Measurements from ENCODE around the gene OSBPL2. TPM values are rescaled to one million over a fixed set of nuclear protein-coding genes. Genes with fewer than 3 reads are reported as not detected.

The OSBPL2 gene
- polyA plus RNA-seq, 4 donors, result 26.7 to 41.5 (median 34.8) TPM

DNA sequence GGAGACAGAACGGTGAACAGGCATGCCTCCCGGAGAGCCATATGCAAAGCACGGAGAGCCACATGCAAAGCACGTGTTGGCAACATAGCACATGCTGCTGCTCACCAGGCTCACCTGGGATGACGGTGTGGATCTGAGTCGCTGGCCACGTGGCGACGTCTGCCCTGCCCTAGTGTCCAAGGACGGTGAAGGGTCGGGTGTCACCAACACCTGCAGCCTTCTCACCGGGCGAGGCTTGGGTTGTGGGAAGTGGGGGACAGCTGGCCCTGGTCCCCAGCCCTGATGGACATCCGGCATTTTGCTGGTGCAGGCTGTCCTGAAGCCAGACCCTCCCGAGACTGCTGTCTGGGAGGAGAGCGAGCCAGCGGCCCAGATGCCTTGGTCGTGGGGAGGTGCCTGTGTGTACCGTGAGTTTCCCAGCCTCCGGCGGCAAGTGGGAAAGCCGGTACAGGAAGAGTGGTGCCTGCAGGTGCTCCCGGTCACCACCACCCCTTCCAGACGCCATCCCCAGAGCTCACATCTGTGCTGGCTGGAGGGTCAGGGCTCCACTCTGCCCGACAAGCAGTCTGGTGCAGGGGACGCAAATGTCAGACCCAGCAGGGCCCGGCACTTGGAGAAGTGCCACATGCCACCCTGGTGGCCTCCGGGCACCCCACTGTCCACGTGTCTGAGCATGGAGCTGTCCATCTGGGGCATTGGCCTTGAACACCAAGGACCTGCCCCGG, 58.6 kb downstream of the OSBPL2 start:
- no peak for DNase-seq (ENCODE audit: low read depth in 4 of 4, low spot score in 2 of 4)

DNA sequence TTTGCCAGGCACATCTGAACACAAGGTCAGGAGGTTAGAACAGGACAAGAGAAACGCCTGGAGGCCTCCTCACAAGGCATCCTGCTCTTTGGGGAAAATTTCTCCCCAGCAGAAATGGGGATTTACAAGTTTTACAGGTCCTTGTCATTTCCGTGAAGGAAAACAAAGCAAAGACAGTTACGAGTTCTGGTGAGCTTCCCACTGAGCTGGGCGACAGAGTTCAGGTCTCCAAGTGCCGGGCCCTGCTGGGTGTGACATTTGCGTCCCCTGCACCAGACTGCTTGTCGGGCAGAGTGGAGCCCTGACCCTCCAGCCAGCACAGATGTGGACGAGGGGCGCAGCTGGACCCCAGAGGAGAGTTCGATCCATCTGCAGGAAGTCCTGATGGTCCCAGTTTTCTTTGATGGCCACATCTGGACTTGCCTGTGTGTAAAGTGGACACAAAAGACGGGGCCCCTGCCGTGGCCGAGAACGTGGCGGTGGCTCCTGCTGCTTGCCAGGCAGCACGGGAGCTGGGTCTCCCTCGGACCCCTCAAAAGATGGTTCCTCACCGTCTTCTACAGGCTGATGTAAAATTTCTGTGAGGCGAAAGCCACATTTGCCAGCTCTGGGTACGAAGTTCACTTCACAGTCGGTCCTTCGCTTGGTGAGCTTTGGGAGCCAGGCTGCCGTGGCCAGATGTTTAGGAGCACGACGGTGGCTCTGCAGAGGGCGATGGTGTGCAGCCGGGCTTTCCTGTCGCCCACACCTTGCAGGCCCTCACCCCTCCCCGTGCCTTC, 59.3 kb downstream of the OSBPL2 start:
- DNase-seq (ENCODE audit: low read depth in 4 of 4, low spot score in 2 of 4), result no peak

DNA sequence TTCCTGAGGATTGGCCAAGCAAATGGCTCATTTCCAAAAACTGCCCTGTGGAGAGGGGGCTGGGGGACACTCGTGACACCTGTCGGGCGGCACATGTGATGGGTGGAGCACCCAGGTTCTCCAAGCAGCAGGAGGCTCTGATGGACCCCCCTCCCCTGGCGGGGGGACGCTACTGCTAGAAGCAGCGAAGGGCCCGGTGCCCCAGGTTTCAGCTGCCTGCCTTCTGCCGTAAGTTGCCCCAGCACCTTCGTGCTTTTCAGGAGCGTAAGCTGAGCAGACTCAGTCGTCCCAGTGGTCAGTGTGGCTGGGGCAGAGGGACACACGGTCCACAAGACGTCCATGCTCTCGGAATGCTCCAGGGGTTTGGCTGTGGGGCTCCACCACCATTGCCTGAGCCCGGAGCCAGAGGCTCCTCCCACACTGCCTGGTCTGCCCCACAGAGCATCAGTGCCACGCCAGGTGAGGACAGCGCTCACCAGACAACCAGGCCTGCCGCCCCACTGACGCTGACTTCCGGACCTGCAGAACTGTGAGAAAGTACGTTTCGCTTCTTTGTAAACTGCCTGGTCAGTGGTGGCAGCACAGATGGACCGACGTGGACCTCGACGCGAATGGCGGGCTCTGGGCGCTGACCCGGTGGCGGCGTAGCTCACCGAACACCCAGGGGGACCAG, 60.4 kb downstream of the OSBPL2 start:
- DNase-seq (ENCODE audit: low read depth in 4 of 4, low spot score in 2 of 4), result no peak

DNA sequence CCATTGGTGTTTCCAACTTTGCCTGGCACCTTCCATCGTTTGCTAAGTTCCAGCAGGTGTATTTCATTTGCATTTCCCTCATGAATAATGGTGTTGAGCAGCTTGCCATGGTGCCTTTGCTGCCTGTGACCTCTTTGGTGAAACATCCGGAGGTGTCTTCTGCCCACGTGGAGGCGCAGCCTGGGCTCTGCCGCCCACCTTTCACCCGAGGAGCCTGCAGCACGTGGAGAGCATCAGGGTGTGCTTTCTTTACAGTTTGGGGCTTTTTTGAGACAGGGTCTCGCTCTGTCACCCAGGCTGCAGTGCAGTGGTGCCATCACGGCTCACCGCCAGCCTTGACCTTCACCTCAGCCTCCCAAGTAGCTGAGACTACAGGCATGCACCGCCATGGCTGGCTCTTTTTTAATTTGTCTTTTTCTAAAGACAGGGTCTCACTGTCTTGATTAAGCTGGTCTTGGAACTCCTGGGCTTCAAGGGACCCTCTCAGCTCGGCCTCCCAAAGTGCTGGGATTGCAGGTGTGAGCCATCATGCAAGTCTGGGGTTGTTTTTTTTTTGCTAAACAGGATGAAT, 61.4 kb downstream of the OSBPL2 start:
- no peak for DNase-seq (ENCODE audit: low read depth in 4 of 4, low spot score in 2 of 4)

DNA sequence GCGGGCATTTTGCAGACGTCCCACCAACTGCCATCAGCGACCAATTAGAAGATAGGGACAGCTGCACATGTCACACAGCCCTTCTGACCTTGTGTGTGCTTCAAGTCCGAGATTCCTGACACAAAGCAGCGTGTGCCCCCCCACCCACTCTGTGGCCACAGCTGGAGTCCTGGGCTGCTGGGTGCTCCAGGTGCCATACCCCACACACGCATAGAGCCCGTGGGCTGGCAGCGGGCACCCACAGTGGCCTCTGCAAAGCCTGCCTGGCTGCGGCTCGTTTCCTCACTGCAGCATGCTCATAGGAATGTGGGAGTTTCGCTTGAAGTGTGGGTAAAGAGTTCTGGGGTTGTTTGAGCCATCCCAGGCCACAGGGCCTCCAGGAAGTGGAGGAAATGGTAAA, 62.0 kb downstream of the OSBPL2 start:
- no peak for DNase-seq (ENCODE audit: low read depth in 4 of 4, low spot score in 2 of 4)

DNA sequence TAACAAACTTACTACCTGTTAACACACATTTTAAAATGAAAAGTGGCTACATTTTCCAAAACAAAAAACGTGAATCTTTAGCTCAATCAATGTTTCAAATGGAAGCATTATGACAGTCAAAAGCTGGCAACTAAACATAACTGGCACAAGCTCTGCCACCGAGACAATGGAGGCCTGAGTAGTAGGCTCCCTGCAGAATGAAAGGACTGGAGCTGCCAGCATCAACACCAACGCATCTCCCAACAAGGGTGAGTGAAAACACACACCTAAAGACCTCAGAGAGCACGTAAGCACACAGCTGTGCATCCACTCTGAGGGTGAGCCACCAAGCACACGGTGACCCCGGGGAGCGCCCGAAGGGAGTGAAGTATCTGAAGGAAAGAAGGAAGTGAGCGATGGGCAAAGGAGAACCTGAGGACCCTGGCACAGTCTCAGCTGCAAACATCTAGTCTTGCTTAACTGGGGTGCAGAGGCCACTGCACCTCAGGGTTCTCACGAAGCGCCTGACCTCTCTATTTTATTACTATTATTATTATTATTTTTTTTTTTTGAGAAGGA, 62.9 kb downstream of the OSBPL2 start:
- DNase-seq (ENCODE audit: low read depth in 4 of 4, low spot score in 2 of 4), result no peak

DNA sequence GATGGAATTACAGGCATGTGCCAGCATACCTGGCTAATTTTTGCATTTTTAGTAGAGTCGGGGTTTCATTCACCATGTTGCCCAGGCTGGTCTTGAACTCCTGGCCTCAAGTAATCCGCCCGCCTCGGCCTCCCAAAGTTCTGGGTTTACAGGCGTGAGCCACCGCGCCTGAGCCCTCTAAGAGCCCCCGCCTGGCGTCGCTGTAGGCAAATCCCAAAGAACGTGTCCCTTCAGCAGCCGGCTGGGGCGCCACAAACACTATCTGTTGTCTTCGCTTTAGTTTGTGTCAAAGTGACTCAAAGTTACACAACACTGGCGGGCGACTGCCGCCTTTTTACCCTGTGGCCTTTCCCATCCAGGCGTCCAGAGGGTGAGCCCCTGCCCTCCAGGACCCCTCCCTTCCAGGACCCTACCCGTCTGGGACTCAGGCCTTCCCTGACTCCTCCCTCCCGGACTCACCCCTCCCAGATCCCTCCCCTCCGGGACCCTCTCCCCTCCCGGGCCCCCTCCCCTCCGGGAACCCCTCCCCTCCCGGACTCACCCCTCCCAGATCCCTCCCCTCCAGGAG, 63.5 kb downstream of the OSBPL2 start:
- peak; percentile 67 to 85 (median 73) for DNase-seq (ENCODE audit: low read depth in 4 of 4, low spot score in 2 of 4)

DNA sequence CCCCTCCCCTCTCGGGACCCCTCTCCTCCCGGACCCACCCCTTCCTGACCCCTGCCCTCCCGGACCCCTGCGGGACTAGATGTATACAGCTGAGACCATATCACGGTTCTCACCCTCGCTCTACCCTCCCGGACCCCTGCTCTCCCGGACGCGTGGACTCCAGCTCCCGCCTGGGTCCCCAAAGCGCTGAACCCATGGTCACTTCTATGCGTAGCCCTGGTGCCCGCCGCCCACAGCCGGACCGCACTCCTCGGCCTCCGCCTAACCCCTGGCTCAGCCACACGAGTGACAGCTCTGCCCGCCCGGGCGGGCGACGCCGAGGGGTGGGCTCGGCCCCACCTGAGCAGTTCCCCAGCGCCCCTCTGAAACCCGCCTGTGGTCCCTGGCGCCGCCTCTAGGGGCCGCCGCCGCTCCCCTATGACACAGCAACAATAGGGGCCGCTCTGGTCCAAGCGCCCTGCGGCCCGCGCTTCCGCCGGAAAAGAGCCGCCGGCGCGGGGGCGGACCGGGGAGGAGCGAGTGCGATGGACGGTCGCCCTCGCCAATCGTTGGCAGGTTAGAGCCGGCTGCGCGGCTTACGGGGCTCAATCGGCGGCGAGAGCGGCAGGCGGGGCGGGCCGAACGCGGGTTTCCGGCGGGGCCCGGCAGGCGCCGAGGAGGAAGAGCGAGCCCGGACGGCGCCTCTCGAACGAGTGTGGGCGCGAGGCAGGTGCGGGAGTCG, 64.2 kb downstream of the OSBPL2 start, which contains the start of gene ADRM1:
Gene ADRM1 (plus strand): TSS at position 657 of the 721 bp plus-strand sequence. CDS start 572 bp downstream, outside the sequence.
- DNase-seq (ENCODE audit: low read depth in 4 of 4, low spot score in 2 of 4), result peak; percentile 81 to 95 (median 90)

DNA sequence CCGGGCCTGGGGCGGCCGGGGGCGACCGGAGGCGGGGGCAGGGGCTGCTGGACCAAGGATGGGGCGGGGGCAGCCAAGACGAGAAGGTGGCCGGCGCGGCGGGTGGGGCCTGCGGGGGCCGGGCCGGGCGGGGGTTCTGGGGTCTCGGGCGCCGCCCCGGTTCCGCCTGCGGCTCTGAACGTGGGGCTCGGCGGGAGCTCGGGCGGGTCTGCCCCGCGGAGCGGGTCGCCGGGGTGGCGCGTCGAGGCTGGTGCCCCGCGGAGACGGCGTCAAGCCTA, 64.7 kb downstream of the OSBPL2 start:
- DNase-seq (ENCODE audit: low read depth in 4 of 4, low spot score in 2 of 4), result no peak

DNA sequence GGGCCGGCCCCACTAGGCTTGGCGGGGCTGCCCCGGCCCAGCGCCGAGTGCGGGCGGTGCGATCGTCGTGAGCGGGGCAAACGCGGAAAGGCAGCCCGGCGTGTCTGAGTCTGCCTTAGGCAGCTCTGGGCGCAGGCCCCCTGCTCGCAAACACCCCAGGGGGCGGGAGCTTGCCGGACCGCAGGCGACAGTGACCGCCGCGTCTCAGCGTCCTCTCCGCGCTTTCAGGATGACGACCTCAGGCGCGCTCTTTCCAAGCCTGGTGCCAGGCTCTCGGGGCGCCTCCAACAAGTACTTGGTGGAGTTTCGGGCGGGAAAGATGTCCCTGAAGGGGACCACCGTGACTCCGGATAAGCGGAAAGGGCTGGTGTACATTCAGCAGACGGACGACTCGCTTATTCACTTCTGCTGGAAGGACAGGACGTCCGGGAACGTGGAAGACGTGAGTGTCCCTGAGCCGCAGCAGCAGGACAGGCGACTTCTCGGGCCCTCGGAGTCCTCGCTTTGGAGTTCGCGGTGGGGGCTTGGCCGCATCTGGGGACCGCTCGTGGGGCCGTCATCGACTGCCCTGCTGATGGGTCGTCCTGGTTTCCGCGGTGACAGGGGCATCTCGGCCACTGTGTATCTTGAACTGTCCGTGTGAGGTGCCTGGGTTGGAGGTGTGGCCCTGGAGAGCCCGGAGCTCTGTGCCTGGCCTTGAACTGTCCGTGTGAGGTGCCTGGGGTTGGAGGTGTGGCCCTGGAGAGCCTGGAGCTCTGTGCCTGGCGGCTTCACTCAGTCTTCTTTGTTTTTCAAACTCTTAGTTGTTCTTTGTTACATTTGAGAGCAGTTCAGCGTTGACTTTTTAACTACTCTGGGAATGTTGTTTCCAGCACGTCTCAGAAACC, 65.3 kb downstream of the OSBPL2 start:
- DNase-seq (ENCODE audit: low read depth in 4 of 4, low spot score in 2 of 4), result no peak

DNA sequence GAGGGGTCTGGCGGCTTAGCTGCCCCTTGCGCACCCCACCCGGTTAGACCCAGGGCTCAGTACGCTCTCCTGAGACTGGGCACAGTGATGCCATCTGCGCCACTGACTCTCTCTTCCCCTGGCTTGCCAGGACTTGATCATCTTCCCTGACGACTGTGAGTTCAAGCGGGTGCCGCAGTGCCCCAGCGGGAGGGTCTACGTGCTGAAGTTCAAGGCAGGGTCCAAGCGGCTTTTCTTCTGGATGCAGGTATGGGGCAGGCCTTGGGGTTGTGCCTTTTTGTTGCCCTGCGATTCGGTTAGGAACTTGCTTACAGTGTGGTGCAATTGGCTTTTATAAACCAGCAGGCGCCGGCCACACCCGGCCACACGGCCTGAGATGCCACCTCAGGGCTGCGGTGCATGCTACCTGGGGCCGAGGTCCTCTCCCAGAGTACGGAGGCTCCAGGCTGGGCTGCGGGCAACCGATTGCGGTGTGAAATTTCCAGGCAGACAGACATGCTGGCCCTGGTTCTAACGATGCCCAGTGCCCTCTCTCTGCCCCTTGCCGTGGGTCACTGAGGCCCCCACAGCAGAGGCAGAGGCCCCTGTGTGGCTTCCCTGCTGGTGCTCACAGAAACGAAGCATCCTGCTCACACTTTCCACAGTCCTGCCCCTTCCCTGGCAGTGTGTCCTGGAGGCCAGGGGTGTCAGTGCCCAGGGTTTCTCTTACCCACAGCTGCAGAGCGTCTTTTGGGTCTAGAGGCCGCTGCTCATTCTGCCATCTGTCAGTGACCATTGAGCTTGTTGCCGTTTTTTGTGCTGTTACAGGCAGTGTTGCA, 66.2 kb downstream of the OSBPL2 start:
- no peak for DNase-seq (ENCODE audit: low read depth in 4 of 4, low spot score in 2 of 4)

DNA sequence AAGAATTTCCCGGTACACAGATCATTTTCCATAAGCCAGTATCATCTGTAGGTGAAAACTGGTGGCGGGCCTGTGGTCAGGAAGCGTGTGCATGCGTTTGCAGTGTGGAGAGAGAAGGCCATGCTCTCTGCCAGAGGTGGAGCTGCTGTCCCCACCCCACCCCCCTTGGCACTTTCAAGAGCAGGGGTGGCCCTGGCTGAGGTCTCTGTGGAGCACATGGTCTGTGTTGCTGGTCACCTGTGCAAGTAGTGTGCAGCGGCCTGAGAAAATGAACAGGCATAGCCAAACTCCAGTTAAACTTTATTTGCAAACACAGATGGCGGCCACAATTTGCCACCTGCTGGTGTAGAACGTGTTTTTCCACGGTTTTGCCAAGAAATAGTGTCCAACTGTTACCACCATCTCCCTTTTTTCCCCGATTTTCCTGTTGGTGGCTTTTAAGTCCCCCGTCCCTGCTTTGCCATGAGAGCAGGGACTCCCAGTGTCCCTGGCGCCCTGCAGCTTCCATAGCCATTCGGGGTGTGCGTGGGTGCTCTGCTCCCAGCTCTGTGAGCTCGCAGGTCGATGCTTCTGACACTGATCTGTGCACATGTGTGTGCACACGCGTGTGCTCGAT, 66.9 kb downstream of the OSBPL2 start:
- DNase-seq (ENCODE audit: low read depth in 4 of 4, low spot score in 2 of 4), result no peak

DNA sequence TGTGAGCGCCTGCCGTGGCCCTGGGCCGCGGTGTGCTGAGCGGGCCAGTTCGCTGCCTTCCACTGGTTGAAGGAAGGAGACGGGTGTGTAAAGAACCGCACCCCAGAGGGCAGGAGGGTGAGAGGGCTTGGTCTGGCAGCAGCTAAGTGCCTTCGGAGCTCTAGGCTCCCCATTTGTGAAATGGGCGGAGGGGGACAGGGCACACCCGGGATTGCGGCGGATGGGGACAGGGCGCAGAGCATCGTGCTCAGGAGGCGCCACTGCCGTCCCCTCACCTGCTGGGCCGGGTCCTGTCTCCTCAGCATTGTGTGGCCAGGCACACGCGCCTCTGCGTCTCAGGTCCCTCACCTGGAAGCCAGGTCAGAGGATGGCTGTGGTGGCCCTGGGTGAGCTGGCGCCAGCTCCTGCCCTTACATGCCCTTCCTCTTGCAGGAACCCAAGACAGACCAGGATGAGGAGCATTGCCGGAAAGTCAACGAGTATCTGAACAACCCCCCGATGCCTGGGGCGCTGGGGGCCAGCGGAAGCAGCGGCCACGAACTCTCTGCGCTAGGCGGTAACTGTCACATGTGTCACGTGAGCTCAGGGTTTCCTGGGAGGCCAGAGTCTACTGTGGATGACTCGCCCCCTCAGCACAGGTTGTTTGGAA, 67.6 kb downstream of the OSBPL2 start:
- no peak for DNase-seq (ENCODE audit: low read depth in 4 of 4, low spot score in 2 of 4)

DNA sequence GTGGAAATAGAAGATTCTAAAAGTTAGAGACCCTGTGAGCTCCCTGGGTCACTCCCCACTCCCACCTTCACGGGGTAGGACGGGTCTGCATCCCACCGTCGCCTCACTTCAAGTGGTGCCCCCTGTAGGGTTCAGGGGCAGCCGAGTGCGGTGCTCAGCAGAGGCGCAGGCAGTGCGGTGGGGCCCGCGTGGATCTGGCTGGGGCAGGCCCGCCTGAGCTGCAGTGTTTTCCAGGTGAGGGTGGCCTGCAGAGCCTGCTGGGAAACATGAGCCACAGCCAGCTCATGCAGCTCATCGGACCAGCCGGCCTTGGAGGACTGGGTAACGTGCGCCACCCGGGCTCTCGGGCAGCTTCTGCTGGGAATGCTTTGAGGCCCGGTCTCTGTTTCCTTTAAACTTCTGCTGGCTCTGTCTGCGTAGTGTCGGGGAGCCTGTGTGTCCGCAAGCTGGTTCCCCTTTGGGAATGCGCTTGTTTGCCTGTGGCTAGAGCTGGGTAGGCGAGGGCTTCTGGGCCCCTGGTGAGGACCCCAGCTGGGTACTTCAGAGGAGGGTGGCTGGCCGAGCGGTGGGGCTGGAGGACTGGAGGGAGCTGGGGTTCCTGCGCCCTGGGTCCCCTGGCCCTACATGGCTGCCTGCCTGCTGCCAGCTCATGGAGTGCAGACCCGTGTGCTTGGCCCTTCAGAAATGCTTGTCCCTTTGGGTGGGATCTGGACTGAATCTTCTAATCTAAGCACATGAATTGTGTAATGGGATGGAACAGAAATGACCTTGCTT, 68.3 kb downstream of the OSBPL2 start:
- DNase-seq (ENCODE audit: low read depth in 4 of 4, low spot score in 2 of 4), result no peak

DNA sequence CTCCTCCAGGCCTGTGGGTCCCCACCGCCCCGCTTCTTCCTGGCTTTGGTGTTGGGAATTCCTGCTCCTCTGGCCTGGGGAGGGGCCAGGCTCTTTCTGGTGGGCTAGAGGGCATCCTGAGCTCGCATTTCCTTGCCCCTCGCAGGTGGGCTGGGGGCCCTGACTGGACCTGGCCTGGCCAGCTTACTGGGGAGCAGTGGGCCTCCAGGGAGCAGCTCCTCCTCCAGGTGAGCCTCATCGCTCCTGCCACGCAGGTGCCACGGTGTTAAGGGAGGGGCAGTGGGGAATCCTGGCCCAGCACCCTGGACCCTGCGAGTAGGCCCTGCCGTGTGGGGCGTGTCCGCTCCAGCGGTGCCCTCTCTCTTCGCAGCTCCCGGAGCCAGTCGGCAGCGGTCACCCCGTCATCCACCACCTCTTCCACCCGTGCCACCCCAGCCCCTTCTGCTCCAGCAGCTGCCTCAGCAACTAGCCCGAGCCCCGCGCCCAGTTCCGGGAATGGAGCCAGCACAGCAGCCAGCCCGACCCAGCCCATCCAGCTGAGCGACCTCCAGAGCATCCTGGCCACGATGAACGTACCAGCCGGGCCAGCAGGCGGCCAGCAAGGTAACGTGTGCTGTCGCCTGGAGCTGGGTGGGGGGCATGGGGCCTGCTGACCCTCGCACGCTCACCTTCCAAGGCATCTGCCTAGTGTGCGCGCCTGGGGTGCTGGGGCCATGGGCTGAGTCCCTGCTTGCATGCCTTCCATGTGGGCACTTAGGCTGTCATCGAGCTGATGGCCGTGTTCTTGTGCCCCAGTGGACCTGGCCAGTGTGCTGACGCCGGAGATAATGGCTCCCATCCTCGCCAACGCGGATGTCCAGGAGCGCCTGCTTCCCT, 69.1 kb downstream of the OSBPL2 start:
- no peak for DNase-seq (ENCODE audit: low read depth in 4 of 4, low spot score in 2 of 4)
